Choroid plexus epithelial cell (primary cell): ENCODE data around the gene DECR2.

Source experiments
- DNase-seq: peaks from one replicate; pipeline ENCODE4 v3.0.0-alpha.2; 2010; ENCODE audit warnings: low read depth
- H3K4me3 ChIP-seq: 2 replicates; pipeline ENCODE4 v1.5.1; 2011; ENCODE audit warnings: low read depth, mild to moderate bottlenecking, control low read depth, low read length, moderate library complexity
- TF ChIP-seq, protein P1 (sequence below): conservative IDR thresholded peaks from 2 replicates; pipeline ENCODE4 v1.5.1; 2011; ENCODE audit warnings: low read depth, mild to moderate bottlenecking, control low read depth, inconsistent platforms, low read length, moderate library complexity

Gene DECR2

GRCh38 chr16:455453-455852, 53.8 kb downstream of the DECR2 start:
- no peak overlapping the region for H3K4me3 ChIP-seq
- TF ChIP-seq, protein P1, sequence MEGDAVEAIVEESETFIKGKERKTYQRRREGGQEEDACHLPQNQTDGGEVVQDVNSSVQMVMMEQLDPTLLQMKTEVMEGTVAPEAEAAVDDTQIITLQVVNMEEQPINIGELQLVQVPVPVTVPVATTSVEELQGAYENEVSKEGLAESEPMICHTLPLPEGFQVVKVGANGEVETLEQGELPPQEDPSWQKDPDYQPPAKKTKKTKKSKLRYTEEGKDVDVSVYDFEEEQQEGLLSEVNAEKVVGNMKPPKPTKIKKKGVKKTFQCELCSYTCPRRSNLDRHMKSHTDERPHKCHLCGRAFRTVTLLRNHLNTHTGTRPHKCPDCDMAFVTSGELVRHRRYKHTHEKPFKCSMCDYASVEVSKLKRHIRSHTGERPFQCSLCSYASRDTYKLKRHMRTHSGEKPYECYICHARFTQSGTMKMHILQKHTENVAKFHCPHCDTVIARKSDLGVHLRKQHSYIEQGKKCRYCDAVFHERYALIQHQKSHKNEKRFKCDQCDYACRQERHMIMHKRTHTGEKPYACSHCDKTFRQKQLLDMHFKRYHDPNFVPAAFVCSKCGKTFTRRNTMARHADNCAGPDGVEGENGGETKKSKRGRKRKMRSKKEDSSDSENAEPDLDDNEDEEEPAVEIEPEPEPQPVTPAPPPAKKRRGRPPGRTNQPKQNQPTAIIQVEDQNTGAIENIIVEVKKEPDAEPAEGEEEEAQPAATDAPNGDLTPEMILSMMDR, result no peak
- DNase-seq, result no peak

- peak; percentile 54 for DNase-seq
- no peak overlapping the region for H3K4me3 ChIP-seq
- TF ChIP-seq, protein P1, result no peak
Observed at GRCh38 chr16:456891-457483, 55.3 kb downstream of the DECR2 start.

DNA sequence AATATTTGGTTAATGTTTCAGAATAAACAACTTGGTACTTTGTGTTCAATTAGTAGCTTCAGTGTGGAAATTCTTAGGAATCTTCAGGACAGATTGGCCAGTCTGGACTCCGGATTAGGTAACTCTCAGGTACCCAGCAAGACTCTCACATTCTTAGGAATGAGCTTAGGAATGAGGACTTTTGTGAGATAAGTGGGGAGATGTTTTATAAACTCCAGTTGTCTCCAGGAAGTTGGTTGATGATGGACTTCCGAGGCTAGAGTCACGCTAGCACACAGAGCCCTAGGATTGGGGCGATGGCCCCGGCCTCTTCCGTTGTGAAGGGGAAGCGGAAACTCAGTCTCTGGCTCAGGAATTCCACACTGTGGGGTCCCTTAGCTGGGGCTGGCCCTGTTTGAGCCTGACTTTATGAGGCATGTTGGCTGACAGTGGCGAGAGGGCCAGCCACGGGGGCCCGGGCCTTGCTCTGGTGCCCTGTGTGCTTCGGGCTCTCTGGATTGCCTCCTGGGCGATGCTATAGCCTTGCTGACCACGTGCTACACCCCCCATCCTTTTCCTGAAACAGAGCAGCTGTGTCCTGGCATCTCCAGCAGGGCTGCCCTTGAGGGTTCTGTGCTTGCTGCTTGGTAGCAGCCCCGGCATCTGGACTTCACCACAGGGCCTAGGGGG, 56.2 kb downstream of the DECR2 start:
- DNase-seq, result peak; percentile 39
- TF ChIP-seq, protein P1, result no peak
- H3K4me3 ChIP-seq, result no peak overlapping the region

GRCh38 chr16:459761-460160, 58.1 kb downstream of the DECR2 start:
- no peak for DNase-seq
- no peak overlapping the region for H3K4me3 ChIP-seq
- TF ChIP-seq, protein P1, result no peak

DNA sequence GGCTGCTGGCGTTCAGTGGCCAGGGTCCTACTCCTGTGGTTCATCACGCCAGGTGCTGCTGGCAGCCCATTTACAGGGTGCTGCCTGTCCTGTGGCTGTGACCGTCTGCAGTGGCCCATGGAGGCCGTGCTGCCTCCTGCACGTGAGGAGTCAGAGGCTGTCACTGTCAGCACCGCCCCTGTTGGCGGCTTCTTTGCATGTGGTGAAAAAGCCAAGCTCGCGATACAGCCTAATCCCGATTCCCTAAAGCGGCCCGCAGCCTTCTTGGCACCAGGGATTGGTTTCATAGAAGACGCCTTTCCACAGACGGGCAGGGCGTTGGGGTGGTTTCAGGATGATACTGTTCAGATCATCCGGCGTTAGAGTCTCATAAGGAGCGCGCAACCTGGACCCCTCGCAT, 59.1 kb downstream of the DECR2 start:
- DNase-seq, result no peak
- H3K4me3 ChIP-seq, result no peak overlapping the region
- TF ChIP-seq, protein P1, result no peak
